ENCODE data around the gene ZCCHC24.
"Not testable (repeated sequence)": the region's sequence is repeated elsewhere in the genome, so short reads cannot be mapped to it uniquely, and the experiment has no call there.

The ZCCHC24 gene

DNA sequence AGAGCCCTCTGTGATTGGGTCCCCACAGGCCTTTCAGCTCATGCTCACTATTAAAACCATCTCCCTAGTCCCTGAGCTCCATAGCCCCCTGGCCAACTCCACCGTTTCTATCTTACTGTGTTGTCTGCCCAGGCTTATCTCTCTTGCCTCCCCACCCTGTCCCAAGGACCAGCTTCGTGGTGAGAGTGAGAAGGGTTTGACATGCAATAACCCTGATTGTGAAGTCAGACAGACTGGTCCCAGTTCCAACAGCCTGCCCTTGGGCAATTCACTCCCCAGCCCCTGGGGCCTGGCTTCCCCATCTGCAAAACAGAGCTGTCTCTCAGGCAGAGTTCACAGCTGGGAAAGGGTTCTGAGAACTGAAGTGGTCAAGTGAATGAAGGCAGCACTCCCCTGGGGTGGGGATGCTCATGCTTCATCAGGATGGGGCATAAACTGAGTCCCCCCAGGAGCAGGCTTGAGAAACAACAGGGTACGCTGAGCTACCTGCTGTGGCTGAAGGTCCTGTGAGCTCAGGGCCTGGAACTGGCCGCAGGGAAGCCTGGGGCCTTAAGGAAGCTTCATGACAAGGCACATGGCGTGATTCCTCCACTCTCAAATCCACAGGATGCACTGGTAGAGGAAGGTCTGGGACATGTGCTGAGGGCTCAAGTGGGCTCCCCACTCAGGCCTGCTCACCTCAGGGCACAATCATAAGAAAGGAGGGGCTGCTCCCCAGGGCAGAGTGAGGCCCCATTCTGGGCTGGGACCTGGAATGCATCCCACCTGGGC lies 100.0 kb downstream of the ZCCHC24 start:
- no peak for DNase-seq (ENCODE audit: low spot score)

DNA sequence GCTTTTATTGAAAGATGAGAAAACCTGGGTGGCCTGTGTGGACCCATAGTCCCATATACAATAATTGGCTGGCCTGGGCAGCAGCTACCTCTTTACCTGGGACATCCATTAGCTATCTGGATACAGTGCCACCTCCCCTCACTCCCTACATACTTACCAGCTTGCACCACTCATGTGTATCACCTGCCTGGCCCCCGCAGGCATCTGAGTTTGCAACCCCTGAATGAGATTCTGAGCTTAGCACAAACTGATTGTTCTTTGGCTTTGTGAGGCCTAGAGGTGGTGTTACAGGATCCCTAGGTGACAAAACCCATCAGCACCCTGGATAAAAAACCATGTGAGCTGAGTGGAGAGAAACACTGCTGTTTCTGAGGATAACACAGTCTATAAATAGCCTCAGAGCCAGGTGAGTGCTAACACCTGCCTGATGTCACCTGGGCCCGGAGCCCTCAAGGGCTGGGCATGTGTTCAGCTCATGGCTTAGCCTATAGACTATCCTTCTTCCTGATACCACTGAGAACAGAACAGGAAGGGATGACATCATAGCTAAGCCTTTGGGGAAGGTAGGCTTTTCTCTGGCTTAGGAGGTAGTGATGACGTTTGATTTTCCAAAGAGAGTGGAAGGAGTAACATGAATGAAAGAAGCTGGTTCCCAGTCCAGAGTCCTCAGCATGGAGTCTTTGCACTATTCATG lies 100.8 kb downstream of the ZCCHC24 start:
- no peak for DNase-seq (ENCODE audit: low spot score)

DNA sequence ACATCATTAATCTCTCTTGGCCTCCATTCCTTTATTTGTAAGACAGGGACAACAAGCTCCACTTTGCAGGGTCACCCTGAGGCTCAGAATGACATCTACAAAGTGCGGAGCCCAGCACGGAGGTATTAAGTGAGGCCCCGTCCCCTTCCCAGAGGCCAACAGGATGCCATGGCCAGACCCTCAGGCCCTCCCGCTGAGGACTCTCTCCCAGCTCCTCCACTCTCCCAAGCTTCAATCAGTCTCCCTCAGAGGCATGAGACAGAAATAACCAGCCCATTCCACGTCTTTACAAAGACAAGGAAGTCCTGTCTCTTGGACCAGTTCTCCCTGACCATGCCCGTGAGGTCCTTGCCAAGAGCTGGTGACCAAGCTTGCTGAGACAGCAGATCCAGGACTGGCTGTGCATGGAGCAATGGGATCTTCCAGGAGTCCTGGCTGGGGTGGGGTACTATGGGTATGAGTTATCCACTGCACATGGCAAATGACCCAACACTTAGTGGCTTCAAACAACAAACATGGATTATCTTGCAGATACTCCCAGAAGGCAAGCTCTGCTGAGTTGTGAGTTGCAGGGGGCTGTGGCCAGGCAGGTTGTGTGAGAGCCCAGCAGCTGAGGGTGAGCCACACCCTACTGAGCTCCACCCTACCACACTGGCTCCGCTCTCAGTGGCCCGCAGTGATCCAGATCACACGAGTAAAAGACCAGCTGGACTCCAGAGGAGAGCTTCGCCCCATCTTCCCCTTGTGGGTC lies 102.4 kb downstream of the ZCCHC24 start:
- DNase-seq (ENCODE audit: low spot score): peak; percentile 64

DNA sequence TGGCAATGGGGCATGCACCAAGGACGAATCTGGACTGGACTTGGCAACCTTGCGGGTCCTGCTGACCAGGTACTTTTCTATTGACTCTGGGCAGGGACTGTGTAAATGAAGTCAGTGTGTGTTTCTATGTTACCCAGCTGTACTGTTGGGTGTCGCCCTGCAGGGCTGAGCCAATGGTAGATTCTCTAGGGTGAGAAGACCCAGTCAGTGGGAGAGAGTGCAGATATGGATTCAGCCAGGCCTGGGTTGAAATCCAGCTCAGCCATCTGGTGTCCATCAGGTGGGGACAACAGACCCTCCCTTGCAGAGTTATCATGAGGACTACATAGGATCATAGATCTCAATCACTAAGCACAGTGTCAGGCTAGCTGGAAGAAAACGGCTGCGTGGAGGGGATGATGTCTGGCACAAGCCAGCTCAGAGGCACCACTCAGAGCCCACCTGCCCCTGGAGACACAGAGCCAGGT lies 103.1 kb downstream of the ZCCHC24 start:
- DNase-seq (ENCODE audit: low spot score): no peak

DNA sequence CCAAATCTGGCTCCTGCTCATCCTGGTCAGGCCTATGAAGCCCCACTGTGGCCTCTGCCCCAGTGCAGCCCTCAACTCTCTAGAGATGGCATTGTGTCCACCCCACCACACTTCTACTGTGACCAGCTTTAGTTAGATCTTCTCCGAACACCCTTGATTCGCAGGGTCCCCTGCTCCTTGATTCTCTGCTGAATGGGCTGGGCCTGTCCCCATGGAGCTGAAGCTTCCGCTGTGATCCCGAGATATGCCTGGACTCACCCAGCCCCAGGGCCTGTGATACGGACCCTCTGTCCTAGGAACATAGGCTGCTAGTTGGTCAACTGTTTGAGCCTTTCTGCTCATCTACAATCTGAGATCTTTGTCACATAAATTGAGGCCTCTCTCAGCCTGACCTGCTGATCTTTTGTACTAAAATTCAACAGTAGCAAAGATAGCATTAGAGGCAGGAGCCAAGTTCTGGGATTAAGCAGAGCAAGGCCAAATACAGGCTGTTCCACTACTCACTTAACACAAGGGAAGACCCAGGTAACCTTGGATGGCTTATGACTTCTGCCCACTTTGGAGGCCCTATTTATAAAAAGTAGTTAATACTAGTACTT lies 104.7 kb downstream of the ZCCHC24 start:
- DNase-seq (ENCODE audit: low spot score): no peak

DNA sequence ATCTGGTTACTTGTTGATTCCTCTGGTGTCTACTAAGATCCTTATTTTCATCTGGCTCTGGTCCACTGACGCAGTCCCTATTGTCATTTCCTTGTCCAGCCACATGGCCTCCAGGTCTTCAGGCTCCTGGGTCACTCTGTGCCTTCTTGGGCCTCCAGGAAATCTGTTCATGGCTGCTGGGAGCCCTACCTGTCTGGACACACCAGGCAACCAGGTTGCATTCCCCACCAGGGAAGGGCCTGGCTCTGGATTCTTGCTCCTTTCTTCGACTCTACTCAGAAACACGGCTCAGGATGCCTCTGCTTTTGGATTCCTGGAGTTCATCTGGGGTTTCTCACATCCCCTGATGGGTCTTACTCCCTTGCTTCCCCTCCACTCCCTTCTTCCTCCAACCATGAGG lies 106.2 kb downstream of the ZCCHC24 start:
- DNase-seq (ENCODE audit: low spot score): no peak

DNA sequence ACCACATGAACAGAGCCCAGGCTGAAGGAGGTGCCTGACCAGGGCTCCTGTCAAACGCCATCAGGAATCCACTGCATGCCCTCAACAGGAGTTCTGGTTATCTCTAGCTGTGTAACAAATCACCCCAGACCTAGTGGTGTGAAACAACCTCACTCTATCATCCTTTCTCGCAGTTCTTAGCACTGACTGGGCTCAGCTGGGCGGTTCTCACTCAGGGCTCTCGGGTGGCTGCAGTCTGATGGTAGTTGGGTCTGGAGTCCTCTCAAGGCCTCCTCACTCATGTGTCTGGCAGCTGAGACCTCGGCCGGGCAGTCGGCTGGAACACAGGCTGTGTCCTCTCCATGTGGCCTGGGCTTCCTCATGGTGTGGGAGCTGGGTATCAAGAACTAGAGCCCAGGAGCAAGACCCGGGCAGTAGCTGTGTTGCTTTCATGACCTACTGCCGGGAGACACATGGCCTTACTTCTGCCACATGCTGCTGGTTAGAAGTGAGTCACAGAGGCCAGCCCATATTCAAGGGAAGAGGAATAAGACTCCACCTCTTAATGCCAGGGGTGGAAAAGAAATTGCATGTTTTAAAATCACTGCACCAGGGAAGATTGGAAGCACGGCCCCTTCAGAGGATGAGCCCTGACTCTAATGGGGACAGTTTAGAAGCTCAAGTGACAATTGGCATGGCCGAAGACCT lies 107.5 kb downstream of the ZCCHC24 start:
- not testable (repeated sequence) for DNase-seq (ENCODE audit: low spot score)

DNA sequence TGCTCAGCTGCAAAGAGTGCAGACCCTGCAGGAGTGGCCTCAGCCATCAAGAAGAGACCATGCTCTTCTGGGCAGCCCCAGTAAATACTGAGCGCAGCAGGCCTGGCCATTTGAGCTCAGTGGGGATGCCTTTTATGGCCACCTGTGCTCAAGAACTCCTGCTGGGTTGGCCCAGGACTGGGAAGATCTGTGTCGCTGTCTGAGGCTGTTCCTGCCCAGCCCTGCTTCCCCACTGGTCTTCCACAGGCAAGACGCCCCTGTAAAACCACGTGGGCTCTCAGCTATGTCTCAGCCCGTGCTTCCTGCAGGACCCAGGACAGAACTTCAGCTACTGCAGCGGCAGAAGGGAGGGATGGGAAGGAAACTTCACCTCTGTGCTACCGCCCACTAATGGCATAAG lies 108.7 kb downstream of the ZCCHC24 start:
- no peak for DNase-seq (ENCODE audit: low spot score)

DNA sequence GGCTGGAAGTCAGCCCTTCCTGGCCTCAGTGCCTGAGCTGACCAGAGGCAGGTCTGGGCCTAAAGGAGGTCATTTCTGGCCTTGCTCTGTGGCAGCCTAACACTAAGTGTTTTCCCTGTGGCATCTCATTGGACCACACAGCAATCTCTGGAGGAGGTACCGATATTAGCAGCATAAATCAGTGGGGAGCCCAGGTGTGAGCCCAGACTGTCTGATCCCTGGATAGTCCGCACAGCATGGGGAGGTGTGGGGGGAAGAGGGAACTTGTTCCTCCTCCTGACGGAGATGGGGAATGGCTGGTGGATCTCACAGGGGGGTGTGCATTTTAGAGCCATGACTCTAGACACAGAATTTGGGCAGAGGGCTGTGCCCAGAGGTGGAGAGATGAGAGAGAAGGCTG lies 109.1 kb downstream of the ZCCHC24 start:
- DNase-seq (ENCODE audit: low spot score): no peak

DNA sequence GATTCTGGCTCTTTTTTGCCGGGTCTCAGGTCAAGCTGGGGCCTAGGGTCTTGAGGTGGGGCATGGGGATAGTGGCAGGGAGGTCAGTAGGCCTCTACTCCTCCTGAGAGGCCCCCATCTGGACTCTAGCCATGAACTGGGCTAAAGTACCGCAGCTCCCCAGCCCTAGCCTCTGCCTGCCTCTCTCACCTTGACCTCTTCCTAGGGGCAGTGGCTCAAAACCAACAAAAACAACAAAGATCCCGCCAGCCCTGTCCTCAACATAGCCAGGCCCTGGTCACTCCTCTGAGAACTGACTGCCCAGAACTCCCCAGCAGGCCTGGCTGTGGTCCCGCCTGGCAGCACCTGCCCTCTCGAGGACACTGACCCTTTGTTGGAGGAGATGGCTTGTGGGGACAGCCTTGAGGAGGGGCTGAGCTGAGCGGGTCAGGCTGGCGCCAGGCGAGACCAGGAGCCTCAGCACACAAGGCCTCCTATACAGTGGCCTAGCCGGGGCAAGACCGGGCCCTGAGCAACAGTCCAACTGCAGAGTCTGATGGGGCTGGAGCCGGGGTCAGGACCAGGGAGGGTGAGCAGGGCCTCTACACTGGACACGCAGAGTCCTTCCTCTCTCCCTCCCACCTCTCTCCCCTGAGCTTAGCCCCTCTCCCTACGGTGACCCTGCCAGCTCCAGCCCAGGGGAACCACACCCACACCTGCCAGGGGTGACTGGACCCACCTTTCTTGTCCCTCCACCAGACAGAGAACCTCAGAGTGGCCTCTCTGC lies 109.8 kb downstream of the ZCCHC24 start:
- no peak for DNase-seq (ENCODE audit: low spot score)

DNA sequence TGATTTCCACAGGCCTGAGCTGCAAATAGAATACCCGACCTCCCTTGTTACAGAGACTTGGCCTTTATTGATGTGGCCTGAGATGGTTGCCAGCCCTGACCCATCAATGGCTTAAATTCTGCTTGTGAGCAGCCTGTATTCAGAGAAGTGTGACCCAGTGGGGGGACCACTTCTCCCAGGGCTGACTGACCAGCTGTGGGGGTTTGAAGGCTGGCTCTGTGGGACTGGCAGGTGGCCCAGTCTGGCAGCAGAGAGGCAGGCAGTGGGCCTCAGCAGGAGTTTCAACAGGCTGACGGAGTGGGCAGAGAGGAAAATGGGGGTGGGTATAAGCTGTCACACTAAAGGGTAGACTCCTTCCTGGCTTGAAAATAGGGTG lies 110.3 kb downstream of the ZCCHC24 start:
- DNase-seq (ENCODE audit: low spot score): no peak

DNA sequence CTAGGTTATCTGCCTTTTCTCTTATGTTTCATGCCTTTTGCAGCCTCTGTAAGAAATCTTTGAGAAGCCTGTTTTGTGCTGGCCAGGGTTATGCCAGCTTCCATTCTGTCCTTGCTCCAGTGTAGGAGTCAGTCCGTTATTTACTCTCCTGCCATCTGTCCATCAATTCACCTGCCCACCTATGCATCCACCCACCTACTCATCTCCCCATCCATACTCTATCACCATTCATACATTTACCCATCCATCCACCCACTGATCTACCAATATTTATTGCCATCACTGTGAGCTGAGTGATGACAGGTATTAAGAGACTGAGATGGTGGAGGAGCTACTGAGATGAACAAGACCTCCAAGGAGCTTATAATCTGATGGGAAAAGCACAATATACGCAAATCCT lies 110.9 kb downstream of the ZCCHC24 start:
- no peak for DNase-seq (ENCODE audit: low spot score)

DNA sequence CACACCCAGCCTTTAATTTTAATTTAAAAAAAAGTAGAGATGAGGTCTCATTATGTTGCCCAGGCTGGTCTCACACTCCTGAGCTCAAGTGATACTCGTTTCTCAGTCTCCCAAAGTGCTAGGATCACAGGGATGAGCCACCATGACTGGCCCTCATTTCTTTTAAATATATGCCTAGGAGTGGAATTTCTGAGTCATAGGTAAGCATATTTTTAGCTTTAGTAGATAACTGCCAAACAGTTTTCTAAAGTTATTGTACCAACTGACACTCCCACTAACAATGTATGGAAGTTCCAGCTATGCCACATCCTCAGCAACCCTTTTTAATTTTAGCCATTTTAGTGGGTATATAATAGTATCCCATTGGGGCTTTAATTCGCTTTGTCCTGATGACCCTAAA lies 111.9 kb downstream of the ZCCHC24 start:
- DNase-seq (ENCODE audit: low spot score): no peak

DNA sequence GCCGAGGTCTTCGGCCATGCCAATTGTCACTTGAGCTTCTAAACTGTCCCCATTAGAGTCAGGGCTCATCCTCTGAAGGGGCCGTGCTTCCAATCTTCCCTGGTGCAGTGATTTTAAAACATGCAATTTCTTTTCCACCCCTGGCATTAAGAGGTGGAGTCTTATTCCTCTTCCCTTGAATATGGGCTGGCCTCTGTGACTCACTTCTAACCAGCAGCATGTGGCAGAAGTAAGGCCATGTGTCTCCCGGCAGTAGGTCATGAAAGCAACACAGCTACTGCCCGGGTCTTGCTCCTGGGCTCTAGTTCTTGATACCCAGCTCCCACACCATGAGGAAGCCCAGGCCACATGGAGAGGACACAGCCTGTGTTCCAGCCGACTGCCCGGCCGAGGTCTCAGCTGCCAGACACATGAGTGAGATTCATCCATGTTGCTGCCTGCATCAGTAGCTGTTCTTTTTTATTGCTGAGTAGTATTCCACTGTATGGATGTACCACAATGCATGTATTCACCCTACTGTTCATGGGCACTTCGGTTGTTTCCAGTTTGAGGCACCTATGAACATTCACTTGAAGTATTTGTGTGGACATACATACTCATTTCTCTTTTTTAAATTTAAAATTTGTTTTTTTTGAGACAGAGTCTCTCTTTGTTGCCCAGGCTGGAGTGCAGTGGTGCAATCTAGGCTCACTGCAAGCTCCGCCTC lies 112.7 kb downstream of the ZCCHC24 start:
- DNase-seq (ENCODE audit: low spot score): not testable (repeated sequence)

All from AG20443 (cell line).